Measurements from ENCODE around the gene DLGAP5. TPM values are rescaled to one million over a fixed set of nuclear protein-coding genes. Genes with fewer than 3 reads are reported as not detected.

Gene DLGAP5
- polyA plus RNA-seq, 1 donor from 2014 or later, result 2.0 TPM

DNA sequence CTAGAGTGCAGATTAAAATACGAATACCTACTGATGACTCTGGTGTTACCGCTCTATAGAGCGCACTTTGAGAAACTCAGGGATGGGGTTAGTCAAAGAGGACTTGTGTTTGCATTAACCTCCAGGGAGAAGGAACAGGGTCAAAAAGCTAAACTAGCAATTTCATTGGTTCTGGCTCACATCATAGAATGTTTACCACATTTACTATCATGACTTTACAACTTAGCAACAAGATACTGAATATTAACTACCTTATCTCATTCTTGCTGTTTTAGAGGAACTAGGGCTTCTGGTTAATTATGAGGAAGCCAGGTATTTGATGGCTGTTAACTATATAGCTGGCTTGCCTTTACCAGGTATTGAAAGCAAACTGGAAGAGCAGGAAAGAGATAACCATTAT, 49.6 kb downstream of the DLGAP5 start:
- H2AFZ ChIP-seq (ENCODE audit: low read depth, low read length), result no peak overlapping the region
- TF ChIP-seq, protein P1, sequence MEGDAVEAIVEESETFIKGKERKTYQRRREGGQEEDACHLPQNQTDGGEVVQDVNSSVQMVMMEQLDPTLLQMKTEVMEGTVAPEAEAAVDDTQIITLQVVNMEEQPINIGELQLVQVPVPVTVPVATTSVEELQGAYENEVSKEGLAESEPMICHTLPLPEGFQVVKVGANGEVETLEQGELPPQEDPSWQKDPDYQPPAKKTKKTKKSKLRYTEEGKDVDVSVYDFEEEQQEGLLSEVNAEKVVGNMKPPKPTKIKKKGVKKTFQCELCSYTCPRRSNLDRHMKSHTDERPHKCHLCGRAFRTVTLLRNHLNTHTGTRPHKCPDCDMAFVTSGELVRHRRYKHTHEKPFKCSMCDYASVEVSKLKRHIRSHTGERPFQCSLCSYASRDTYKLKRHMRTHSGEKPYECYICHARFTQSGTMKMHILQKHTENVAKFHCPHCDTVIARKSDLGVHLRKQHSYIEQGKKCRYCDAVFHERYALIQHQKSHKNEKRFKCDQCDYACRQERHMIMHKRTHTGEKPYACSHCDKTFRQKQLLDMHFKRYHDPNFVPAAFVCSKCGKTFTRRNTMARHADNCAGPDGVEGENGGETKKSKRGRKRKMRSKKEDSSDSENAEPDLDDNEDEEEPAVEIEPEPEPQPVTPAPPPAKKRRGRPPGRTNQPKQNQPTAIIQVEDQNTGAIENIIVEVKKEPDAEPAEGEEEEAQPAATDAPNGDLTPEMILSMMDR (IDR thresholded peaks at IDR 0.05; ENCODE audit: poor library complexity, severe bottlenecking), result no peak
- TF ChIP-seq EP300 (conservative IDR thresholded peaks at IDR 0.05; ENCODE audit: poor library complexity, severe bottlenecking) (no peak), EZH2 (IDR thresholded peaks at IDR 0.05; ENCODE audit: borderline replicate concordance, insufficient read depth, low read length, poor library complexity, severe bottlenecking) (no peak), SMC3 (conservative IDR thresholded peaks at IDR 0.05; ENCODE audit: poor library complexity) (no peak), RAD21 (conservative IDR thresholded peaks at IDR 0.05) (no peak), TAF1 (IDR thresholded peaks at IDR 0.05; ENCODE audit: low read depth) (no peak), MXI1 (conservative IDR thresholded peaks at IDR 0.05; ENCODE audit: poor library complexity, severe bottlenecking) (no peak), POLR2AphosphoS5 (IDR thresholded peaks at IDR 0.05) (no peak)
- TF ChIP-seq, protein P2, sequence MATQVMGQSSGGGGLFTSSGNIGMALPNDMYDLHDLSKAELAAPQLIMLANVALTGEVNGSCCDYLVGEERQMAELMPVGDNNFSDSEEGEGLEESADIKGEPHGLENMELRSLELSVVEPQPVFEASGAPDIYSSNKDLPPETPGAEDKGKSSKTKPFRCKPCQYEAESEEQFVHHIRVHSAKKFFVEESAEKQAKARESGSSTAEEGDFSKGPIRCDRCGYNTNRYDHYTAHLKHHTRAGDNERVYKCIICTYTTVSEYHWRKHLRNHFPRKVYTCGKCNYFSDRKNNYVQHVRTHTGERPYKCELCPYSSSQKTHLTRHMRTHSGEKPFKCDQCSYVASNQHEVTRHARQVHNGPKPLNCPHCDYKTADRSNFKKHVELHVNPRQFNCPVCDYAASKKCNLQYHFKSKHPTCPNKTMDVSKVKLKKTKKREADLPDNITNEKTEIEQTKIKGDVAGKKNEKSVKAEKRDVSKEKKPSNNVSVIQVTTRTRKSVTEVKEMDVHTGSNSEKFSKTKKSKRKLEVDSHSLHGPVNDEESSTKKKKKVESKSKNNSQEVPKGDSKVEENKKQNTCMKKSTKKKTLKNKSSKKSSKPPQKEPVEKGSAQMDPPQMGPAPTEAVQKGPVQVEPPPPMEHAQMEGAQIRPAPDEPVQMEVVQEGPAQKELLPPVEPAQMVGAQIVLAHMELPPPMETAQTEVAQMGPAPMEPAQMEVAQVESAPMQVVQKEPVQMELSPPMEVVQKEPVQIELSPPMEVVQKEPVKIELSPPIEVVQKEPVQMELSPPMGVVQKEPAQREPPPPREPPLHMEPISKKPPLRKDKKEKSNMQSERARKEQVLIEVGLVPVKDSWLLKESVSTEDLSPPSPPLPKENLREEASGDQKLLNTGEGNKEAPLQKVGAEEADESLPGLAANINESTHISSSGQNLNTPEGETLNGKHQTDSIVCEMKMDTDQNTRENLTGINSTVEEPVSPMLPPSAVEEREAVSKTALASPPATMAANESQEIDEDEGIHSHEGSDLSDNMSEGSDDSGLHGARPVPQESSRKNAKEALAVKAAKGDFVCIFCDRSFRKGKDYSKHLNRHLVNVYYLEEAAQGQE (IDR thresholded peaks at IDR 0.05; ENCODE audit: borderline replicate concordance), result no peak
- H3K27ac ChIP-seq (ENCODE audit: low read length), result no peak overlapping the region
- H3K9me3 ChIP-seq (ENCODE audit: low read length), result no peaks in the 10 kb centered on the region
- H3K9ac ChIP-seq (ENCODE audit: low read length), result no peak overlapping the region
- no peaks in the 10 kb centered on the region for H3F3A ChIP-seq (ENCODE audit: insufficient read depth, low read length, poor library complexity, severe bottlenecking)
- H3K9me2 ChIP-seq (ENCODE audit: insufficient read depth, low read length), result no peaks in the 10 kb centered on the region
- no peaks in the 10 kb centered on the region for H3K36me3 ChIP-seq (ENCODE audit: insufficient read depth, low read length)
- no peaks in the 10 kb centered on the region for H3K27me3 ChIP-seq (ENCODE audit: insufficient read depth, low read depth, low read length)
- H4K20me1 ChIP-seq (ENCODE audit: insufficient read depth), result no peaks in the 10 kb centered on the region
- no peak overlapping the region for H3K4me3 ChIP-seq (ENCODE audit: low read length)
- no peak overlapping the region for H3K4me2 ChIP-seq (ENCODE audit: low read length)
- no peaks in the 10 kb centered on the region for H3K79me2 ChIP-seq (replicated peaks; ENCODE audit: insufficient read depth, low read length)

DNA sequence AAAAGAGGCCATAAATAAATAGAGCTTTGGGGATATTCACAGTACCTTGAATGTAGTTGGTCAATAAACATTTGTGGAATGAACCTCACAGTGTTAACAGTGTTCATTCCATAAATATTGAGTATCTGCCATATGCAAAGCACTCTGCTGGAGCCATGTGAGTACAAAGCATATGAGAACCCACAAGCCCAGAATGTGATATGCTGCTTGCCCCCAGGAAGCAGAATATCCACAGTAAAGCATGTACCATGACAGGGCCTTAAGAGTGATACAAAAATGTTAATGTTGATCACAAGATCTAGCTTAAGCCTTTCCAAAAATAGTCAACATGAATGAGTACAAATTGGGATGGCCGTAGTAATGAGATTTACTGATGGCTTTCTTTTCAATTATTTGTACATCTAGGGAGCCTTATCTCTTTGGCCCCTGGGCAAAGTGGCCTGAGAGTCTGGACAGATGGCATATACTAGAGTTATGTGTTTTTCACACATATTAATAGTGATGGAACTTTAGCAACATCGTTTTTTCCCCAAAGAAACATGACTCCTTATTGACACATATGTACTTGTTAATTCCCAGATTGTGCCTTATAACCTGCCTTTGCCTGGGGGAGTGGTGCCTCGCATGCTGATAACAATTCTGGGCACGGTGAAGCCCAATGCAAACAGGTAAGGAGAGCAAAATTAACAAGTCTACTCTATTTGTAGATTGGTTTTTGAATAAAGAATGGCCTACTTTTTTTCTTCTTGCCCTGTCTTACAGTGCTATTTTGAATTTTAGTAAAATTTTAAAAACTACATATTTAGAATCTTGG, 51.5 kb downstream of the DLGAP5 start:
- TF ChIP-seq TAF1 (IDR thresholded peaks at IDR 0.05; ENCODE audit: low read depth) (no peak), EP300 (conservative IDR thresholded peaks at IDR 0.05; ENCODE audit: poor library complexity, severe bottlenecking) (no peak), SMC3 (conservative IDR thresholded peaks at IDR 0.05; ENCODE audit: poor library complexity) (no peak), MXI1 (conservative IDR thresholded peaks at IDR 0.05; ENCODE audit: poor library complexity, severe bottlenecking) (no peak), EZH2 (IDR thresholded peaks at IDR 0.05; ENCODE audit: borderline replicate concordance, insufficient read depth, low read length, poor library complexity, severe bottlenecking) (no peak), RAD21 (conservative IDR thresholded peaks at IDR 0.05) (no peak), POLR2AphosphoS5 (IDR thresholded peaks at IDR 0.05) (no peak)
- TF ChIP-seq, protein P1 (IDR thresholded peaks at IDR 0.05; ENCODE audit: poor library complexity, severe bottlenecking), result no peak
- TF ChIP-seq, protein P2 (IDR thresholded peaks at IDR 0.05; ENCODE audit: borderline replicate concordance), result no peak
- Histone ChIP-seq H3K9ac (ENCODE audit: low read length) (no peak overlapping the region), H3K9me3 (ENCODE audit: low read length) (no peaks in the 10 kb centered on the region), H3K79me2 (replicated peaks; ENCODE audit: insufficient read depth, low read length) (no peaks in the 10 kb centered on the region), H3K27ac (ENCODE audit: low read length) (no peak overlapping the region), H3K36me3 (ENCODE audit: insufficient read depth, low read length) (no peaks in the 10 kb centered on the region), H3F3A (ENCODE audit: insufficient read depth, low read length, poor library complexity, severe bottlenecking) (no peaks in the 10 kb centered on the region), H2AFZ (ENCODE audit: low read depth, low read length) (no peak overlapping the region), H3K27me3 (ENCODE audit: insufficient read depth, low read depth, low read length) (no peaks in the 10 kb centered on the region), H3K4me2 (ENCODE audit: low read length) (no peak overlapping the region), H4K20me1 (ENCODE audit: insufficient read depth) (no peaks in the 10 kb centered on the region), H3K9me2 (ENCODE audit: insufficient read depth, low read length) (no peaks in the 10 kb centered on the region), H3K4me3 (ENCODE audit: low read length) (no peak overlapping the region)
